ENCODE data around the gene FBN1. TPM values are rescaled to one million over a fixed set of nuclear protein-coding genes. Genes with fewer than 3 reads are reported as not detected.

Gene FBN1
- polyA plus RNA-seq, 6 donors from 2014 or later, result 0.03 TPM; not detected in 5

DNA sequence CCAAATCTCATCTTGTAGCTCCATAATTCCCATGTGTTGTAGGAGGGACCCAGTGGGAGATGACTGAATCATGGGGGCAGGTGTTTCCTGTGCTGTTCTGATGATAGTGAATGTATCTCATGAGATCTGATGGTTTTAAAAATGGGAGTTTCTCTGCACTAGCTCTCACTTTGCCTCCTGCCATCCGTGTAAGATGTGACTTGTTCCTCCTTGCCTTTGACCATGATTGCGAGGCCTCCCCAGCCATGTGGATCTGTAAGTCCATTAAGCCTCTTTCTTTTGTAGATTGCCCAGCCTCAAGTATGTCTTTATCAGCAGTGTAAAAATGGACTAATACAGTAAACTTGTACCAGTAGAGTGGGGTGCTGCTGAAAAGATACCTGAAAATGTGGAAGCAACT, 269.7 kb downstream of the FBN1 start:
- Mint-ChIP-seq H3K9me3 (peaks cover 0 to 10% (median 5%) of the 10 kb centered on the region in 7 donors), H3K4me3 (no peak overlapping the region), H3K4me1 (no peaks in the 10 kb centered on the region), H3K27me3 (peaks cover 20 to 35% (median 25%) of the 10 kb centered on the region in 3 donors), H3K27ac (peak overlapping the region in 1 of 6 donors; percentile 15), H3K36me3 (no peaks in the 10 kb centered on the region)
- DNase-seq (no peak), ATAC-seq (ENCODE audit: low read depth in 2 of 2) (no peak)

DNA sequence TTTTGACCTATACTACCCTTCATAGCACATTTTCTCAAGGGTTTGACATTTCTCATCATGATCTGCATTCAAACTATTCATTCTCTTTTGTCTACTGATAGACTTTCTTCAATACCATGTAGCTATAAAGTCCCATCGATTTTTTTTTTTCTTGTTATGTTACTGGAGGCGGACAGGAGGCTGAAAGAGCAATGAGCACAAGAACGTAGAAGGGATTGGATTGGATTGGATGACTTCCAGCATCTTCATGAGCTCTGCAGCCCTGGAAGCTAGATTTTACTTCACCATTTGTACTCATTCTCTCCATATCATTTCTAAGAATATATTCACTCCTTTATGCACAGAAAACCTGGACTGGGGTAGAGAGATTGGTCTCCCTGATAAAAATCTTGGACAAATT, 271.0 kb downstream of the FBN1 start:
- H3K27me3 Mint-ChIP-seq, result peaks cover 22 to 35% (median 29%) of the 10 kb centered on the region in 3 donors
- ATAC-seq (ENCODE audit: low read depth in 2 of 2) (no peak), DNase-seq (no peak)
- no peaks in the 10 kb centered on the region for H3K36me3 Mint-ChIP-seq
- H3K4me1 Mint-ChIP-seq, result no peaks in the 10 kb centered on the region
- peaks cover 0 to 10% (median 5%) of the 10 kb centered on the region in 7 donors for H3K9me3 Mint-ChIP-seq
- no peak overlapping the region for H3K27ac Mint-ChIP-seq
- no peak overlapping the region for H3K4me3 Mint-ChIP-seq

DNA sequence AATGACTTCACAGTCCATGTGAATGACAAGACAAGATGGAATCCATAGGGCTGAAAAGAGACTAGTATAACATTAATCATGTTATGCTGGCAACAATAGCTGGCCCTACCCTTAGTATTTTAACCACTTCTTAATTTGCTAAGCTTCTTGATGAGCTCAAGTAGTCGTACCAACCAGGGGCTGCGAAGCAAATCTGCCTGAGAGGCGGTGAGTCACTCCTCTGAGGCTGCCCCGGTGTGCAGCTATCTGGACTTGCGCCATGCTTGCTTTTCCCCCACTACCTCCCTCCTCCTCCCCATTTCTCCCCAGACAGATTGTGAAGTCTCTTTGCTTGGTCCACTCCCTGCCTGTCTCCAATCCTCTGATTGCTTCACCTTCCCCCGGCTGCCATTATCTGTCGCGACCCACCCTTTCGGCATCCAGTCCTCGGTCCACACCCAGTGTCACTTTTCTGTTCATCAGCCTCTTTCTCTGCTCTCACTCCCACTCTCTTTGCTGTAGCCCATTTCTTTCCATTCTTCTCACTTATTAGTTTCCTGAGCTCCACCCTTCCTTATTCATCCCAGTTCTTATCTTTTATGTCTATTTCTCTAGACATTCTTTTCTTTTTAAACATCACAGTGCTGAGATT, 271.6 kb downstream of the FBN1 start:
- peaks cover 24 to 35% (median 35%) of the 10 kb centered on the region in 3 donors for H3K27me3 Mint-ChIP-seq
- H3K9me3 Mint-ChIP-seq, result peaks cover 0 to 10% (median 5%) of the 10 kb centered on the region in 7 donors
- no peaks in the 10 kb centered on the region for H3K4me1 Mint-ChIP-seq
- H3K4me3 Mint-ChIP-seq, result no peak overlapping the region
- H3K27ac Mint-ChIP-seq, result no peak overlapping the region
- H3K36me3 Mint-ChIP-seq, result no peaks in the 10 kb centered on the region
- ATAC-seq (ENCODE audit: low read depth in 2 of 2) (no peak), DNase-seq (no peak)

DNA sequence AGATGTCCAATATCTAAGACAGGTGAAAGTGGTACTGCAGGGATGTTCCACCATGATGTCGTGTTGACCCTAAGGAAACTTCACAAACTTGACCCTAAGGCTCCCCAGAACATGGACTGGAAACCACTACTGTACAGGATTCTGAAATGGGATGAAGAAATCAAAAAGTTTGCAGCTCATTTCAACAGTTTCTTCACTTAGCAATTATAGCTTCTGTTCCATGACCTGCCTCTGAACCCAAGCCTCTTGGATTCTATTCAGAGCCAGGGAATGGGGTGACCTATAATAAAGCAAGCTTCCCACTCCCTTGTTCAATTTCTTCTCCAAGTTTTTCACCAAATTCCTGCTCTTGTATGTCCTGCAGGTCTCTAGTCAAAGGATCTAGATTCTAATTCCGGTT, 273.5 kb downstream of the FBN1 start:
- Mint-ChIP-seq H3K4me3 (no peak overlapping the region), H3K9me3 (peaks cover 0 to 5% (median 0%) of the 10 kb centered on the region in 7 donors), H3K27me3 (peaks cover 24 to 49% (median 41%) of the 10 kb centered on the region in 3 donors), H3K4me1 (no peaks in the 10 kb centered on the region), H3K27ac (no peak overlapping the region), H3K36me3 (no peaks in the 10 kb centered on the region)
- ATAC-seq (ENCODE audit: low read depth in 2 of 2) (no peak), DNase-seq (no peak)

DNA sequence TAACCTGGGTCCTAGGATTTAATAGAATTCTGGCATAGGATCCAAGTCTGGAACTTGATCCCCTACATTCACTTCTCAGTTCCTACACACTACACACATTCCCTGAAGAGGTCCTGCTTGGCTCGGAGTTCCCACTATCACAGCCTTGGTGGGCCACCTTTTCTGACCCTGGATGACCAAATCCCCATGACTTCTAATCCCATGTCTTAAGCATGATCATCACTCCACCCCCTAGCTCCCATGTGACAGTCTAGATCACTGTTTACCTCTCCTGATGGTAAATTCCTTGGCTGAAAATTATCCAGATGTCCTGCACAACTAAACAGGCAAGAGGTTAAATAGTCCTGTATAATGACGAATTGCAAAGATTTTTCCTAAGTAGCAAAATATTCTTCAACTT, 274.0 kb downstream of the FBN1 start:
- Mint-ChIP-seq H3K4me3 (no peak overlapping the region), H3K27me3 (peaks cover 24 to 53% (median 41%) of the 10 kb centered on the region in 3 donors), H3K27ac (no peak overlapping the region), H3K9me3 (peaks cover 0 to 5% (median 0%) of the 10 kb centered on the region in 7 donors), H3K36me3 (no peaks in the 10 kb centered on the region), H3K4me1 (no peaks in the 10 kb centered on the region)
- DNase-seq (no peak), ATAC-seq (ENCODE audit: low read depth in 2 of 2) (no peak)

DNA sequence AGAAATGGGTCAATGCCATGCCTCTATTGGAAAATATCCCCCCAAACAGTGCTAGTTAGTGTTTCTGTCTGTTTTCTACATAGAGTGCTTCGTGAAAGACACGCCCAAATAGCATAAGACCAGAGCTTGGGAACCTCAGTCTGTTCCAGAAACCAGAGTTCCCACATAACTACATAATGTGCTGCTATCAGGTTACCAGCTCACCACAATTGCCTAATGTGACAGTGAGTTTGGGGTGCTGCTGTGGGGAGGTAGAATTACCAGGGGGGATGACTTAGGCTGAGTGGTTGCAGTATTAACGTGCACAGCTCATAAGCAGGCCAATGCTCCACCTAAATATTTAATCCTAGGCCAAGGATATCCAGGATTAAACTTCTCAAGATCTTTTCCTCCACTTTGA, 275.0 kb downstream of the FBN1 start:
- Mint-ChIP-seq H3K27me3 (peaks cover 14 to 51% (median 38%) of the 10 kb centered on the region in 3 donors), H3K9me3 (no peaks in the 10 kb centered on the region), H3K4me1 (no peaks in the 10 kb centered on the region), H3K36me3 (no peaks in the 10 kb centered on the region), H3K4me3 (no peak overlapping the region), H3K27ac (no peak overlapping the region)
- DNase-seq, result no peak
- no peak for ATAC-seq (ENCODE audit: low read depth in 2 of 2)

DNA sequence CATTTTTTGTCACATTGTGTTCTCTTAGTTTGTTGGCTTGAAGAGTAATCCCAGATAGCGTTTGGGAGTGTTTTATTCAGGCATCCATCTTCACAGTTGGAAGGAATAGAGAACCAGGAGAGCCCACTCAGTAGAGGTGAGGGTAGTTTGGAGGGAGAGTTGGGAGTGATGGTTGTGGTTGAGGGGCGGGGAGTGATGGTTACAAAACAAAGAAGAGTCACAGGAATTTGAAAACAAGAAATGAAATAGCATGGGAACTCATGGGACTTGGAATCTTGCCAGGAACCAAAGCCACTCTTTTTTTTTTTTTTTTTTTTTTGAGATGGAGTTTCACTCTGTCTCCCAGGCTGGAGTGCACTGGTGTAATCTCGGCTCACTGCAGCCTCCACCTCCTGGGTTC, 278.0 kb downstream of the FBN1 start:
- DNase-seq (no peak), ATAC-seq (ENCODE audit: low read depth in 2 of 2) (no peak)
- no peak overlapping the region for H3K4me3 Mint-ChIP-seq
- H3K27me3 Mint-ChIP-seq, result peaks cover 5 to 41% (median 21%) of the 10 kb centered on the region in 3 donors
- H3K36me3 Mint-ChIP-seq, result no peaks in the 10 kb centered on the region
- H3K9me3 Mint-ChIP-seq, result peaks cover 0 to 3% (median 0%) of the 10 kb centered on the region in 7 donors
- H3K27ac Mint-ChIP-seq, result no peak overlapping the region
- H3K4me1 Mint-ChIP-seq, result no peaks in the 10 kb centered on the region

DNA sequence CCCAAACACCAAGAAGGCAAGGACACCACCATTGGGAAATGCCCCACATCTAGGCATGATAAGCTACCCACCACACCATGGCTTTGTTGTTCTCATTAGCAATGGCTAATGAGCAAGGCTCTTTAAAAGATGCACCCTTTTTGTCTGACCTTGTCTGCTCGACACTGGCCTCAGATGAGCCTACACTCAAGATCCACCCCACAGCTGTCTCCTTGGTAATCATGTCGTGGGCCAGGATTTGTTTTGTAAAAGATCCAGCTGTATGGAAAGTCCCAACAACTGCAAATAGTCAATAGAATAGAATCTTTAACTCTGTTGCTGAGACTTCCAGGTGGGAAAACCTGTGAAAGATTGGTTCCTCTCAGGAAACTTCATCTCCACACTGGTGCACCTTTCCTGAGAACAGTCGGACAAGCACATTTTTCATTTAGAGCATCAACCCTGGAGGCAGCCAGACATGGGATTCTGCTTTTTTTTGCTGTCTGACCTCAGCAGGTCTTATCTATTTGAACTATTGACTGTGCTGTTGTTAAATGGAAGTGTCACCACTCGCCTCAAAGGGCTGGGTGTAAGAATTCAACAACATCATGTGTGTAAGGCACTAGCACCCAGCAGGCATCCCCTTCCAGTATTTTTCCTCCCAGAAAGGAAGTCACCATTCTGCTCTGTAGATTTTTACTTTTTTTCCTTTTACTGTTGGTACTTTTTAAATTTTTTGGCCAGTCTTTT, 278.8 kb downstream of the FBN1 start:
- H3K27me3 Mint-ChIP-seq, result peaks cover 5 to 41% (median 21%) of the 10 kb centered on the region in 3 donors

DNA sequence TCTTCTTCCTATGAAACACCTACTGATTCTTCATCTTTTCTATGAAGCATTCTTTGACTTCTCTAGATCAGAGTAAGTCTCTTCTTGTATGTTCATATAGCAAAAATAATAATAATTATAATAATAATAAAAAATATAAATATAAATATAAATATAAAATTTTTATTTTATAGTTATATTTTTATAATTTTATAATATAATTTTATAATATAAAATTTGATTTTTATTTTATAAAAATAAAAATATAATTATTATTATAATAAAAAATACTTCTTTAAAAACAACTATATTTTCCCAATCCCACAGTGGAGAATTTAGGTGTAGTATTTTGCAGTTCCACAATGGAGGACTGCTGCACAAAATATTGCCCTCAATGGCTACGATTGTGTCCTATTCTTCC, 279.9 kb downstream of the FBN1 start:
- no peak overlapping the region for H3K27ac Mint-ChIP-seq
- DNase-seq (no peak), ATAC-seq (ENCODE audit: low read depth in 2 of 2) (no peak)
- no peaks in the 10 kb centered on the region for H3K4me1 Mint-ChIP-seq
- peaks cover 5 to 41% (median 21%) of the 10 kb centered on the region in 3 donors for H3K27me3 Mint-ChIP-seq
- H3K36me3 Mint-ChIP-seq, result no peaks in the 10 kb centered on the region
- no peak overlapping the region for H3K4me3 Mint-ChIP-seq
- H3K9me3 Mint-ChIP-seq, result peaks cover 0 to 3% (median 0%) of the 10 kb centered on the region in 7 donors

More for the DNA sequence above, 278.8 kb downstream of the FBN1 start:
- no peak overlapping the region for H3K27ac Mint-ChIP-seq
- peaks cover 0 to 3% (median 0%) of the 10 kb centered on the region in 7 donors for H3K9me3 Mint-ChIP-seq
- DNase-seq (no peak), ATAC-seq (ENCODE audit: low read depth in 2 of 2) (no peak)
- no peak overlapping the region for H3K4me3 Mint-ChIP-seq
- H3K36me3 Mint-ChIP-seq, result no peaks in the 10 kb centered on the region
- H3K4me1 Mint-ChIP-seq, result no peaks in the 10 kb centered on the region

DNA sequence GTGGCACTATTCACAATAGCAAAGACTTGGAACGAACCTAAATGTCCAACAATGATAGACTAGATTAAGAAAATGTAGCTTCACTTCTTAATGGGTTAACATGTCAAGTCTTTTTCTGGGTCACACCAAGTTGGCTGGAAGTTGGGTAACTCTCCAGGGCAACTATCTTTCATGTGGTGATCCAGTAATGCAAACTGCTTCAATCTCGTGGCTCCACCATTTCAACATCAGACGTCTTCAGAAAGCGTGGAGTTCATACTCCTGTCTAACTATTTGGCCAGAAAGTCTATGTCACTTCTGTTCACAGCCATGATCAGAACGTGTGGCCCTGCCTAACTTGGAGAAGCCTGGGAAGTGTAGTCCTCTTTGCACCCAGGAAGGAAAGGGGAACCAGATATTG, 282.0 kb downstream of the FBN1 start:
- no peak overlapping the region for H3K4me3 Mint-ChIP-seq
- ATAC-seq (ENCODE audit: low read depth in 2 of 2) (no peak), DNase-seq (no peak)
- peaks cover 0 to 3% (median 0%) of the 10 kb centered on the region in 7 donors for H3K9me3 Mint-ChIP-seq
- H3K36me3 Mint-ChIP-seq, result no peaks in the 10 kb centered on the region
- H3K27ac Mint-ChIP-seq, result no peak overlapping the region
- H3K27me3 Mint-ChIP-seq, result peaks cover 0 to 32% (median 21%) of the 10 kb centered on the region in 3 donors
- no peaks in the 10 kb centered on the region for H3K4me1 Mint-ChIP-seq

DNA sequence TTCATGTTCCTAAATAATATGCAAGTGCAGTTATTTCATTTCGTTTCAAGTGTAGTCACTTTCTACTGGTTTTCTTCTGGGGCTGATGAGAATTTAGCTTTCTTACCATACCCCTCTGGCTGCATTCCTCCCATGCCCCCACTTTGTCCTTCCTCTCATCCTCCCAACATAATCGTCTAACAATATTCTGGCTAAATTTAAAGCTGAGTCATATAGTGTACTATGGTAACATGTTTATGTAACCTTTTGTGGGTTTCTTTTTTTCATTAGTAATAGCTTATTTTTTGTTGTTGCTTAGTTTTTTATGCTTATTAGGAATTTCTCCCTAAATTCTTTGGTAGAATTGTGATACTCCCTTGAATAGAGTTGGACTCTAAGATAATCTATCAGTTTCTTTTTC, 283.8 kb downstream of the FBN1 start:
- DNase-seq, result no peak
- Mint-ChIP-seq H3K4me1 (no peaks in the 10 kb centered on the region), H3K27me3 (peaks cover 0 to 15% (median 9%) of the 10 kb centered on the region in 3 donors), H3K9me3 (peaks cover 0 to 3% (median 0%) of the 10 kb centered on the region in 7 donors), H3K36me3 (no peaks in the 10 kb centered on the region), H3K27ac (peak overlapping the region in 1 of 6 donors; percentile 4), H3K4me3 (no peak overlapping the region)
- ATAC-seq (ENCODE audit: low read depth in 2 of 2), result no peak

DNA sequence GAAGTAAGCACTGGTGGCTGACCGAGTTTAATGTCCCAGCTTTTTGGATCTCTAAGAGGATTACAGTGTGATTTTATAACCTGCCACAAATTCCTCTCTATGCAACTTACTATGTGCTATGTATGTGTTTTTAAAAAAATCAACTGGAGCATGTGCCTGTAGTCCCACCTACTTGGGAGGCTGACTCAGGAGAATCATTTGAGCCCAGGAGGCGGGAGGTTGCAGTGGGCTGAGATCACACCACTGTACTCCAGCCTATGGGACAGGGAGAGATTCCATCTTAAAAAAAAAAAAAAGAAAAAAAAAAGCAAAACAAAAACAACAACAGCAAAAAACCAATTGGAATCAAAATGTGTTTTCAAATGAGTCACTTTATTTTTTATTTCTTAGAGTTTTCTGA, 284.7 kb downstream of the FBN1 start:
- no peak for DNase-seq
- no peaks in the 10 kb centered on the region for H3K4me1 Mint-ChIP-seq
- H3K27me3 Mint-ChIP-seq, result peaks cover 0 to 8% (median 5%) of the 10 kb centered on the region in 3 donors
- peaks cover 0 to 3% (median 0%) of the 10 kb centered on the region in 7 donors for H3K9me3 Mint-ChIP-seq
- no peaks in the 10 kb centered on the region for H3K36me3 Mint-ChIP-seq
- H3K27ac Mint-ChIP-seq, result no peak overlapping the region
- no peak for ATAC-seq (ENCODE audit: low read depth in 2 of 2)
- H3K4me3 Mint-ChIP-seq, result no peak overlapping the region

All from naive B cell (primary cell).